Smooth muscle cell of bladder (primary cell): ENCODE data around the gene FBXL13. TPM values are rescaled to one million over a fixed set of nuclear protein-coding genes. Genes with fewer than 3 reads are reported as not detected.

ENCODE experiments used
- total RNA-seq: library from RNA; depleted of rRNA; stranded (reverse); fragments of >200 nt; gene quantifications from 2 replicates; pipeline ENCODE4 v1.2.3, GENCODE V29; 2014

The FBXL13 gene
- 2.3 and 3.1 TPM in 2 replicates for total RNA-seq

GRCh38 chr7:103074519-103075336 is at the start of gene FBXL13, which contains the start of gene ARMC10:
FBXL13 (minus strand) TSS chr7:103074796.
ARMC10 (plus strand) TSS chr7:103075140; CDS start chr7:103075273, 133 bp downstream.

GRCh38 chr7:102912742-102913141 is 161.9 kb downstream of the FBXL13 start, which contains the start of gene LRRC17:
LRRC17 (plus strand) TSS chr7:102913000; CDS start chr7:102933914, 20,914 bp downstream.

Other genes with a start within 250 kb of the FBXL13 start
- gene LRRC17, start 161.8 kb downstream of the FBXL13 start, total RNA-seq, result 71.5 and 79.0 TPM in 2 replicates
- gene ARMC10, start 344 bp upstream of the FBXL13 start, total RNA-seq, result 39.1 and 45.7 TPM in 2 replicates
- gene NAPEPLD, start 74.3 kb upstream of the FBXL13 start, total RNA-seq, result 6.7 and 9.4 TPM in 2 replicates
- gene PMPCB, start 222.6 kb upstream of the FBXL13 start, total RNA-seq, result 68.4 and 73.2 TPM in 2 replicates